B cell (primary cell): Measurements from ENCODE around the gene DNAAF1. TPM values are rescaled to one million over a fixed set of nuclear protein-coding genes. Genes with fewer than 3 reads are reported as not detected.

Source experiments
- ATAC-seq: fragments of 200-7000 bp; cut with Tn5 transposase; one replicate; pipeline ENCODE4 v1.10.0; 2021; ENCODE audit warnings: low read depth, mild to moderate bottlenecking, moderate number of reproducible peaks, moderate library complexity
- CTCF ChIA-PET: fragments of 350-600 bp; sonication (Branson Sonifier 250); formaldehyde crosslinking; loops from one replicate; lab custom pipeline; 2021; ENCODE audit warnings: antibody characterized with exemption, inconsistent platforms; lab: Charles Lee
- POLR2A ChIA-PET: fragments of 350-600 bp; sonication (Branson Sonifier 250); formaldehyde crosslinking; loops from one replicate; lab custom pipeline; 2021; ENCODE audit warnings: antibody characterized with exemption; lab: Charles Lee
- DNase-seq: peaks from one replicate; pipeline ENCODE4 v3.0.0; 2013
- H2AFZ ChIP-seq: 2 replicates; pipeline ENCODE4 v1.6.1; 2012; ENCODE audit warnings: mild to moderate bottlenecking, low read depth, low read length; ENCODE audit not compliant: insufficient read depth, poor library complexity, severe bottlenecking
- H3K27ac ChIP-seq, 2 donors: 1 replicate in 1 of 2; 2 replicates in 1 of 2; pipeline ENCODE4 v1.5.1; 2012 to 2013; ENCODE audit warnings: low read length in 2 of 2, mild to moderate bottlenecking in 2 of 2, moderate library complexity in 1 of 2
- H3K27me3 ChIP-seq, 4 experiments: fragments of 200-600 bp in 1 of 4; sonication (generic) in 1 of 4; replicated peaks in 1 of 4; 1 replicate in 2 of 4; 2 replicates in 2 of 4; pipeline versions ENCODE4 v1.6.1 to v1.7.0; 2013 to 2016; ENCODE audit warnings: low read length in 3 of 4, mild to moderate bottlenecking in 2 of 4, mixed read lengths in 1 of 4, moderate library complexity in 1 of 4; ENCODE audit not compliant: insufficient read depth in 4 of 4, control insufficient read depth in 3 of 4; ENCODE audit errors: control extremely low read depth in 1 of 4
- H3K36me3 ChIP-seq, 2 experiments: replicated peaks in 1 of 2; 1 replicate in 1 of 2; 2 replicates in 1 of 2; pipeline versions ENCODE4 v1.6.1 to v1.7.1; 2013; ENCODE audit warnings: low read length in 1 of 2; ENCODE audit not compliant: insufficient read depth in 2 of 2, control insufficient read depth in 1 of 2; ENCODE audit errors: control extremely low read depth in 1 of 2, extremely low read depth in 1 of 2
- H3K4me1 ChIP-seq, 2 donors: fragments of 200-600 bp in 1 of 2; sonication (generic) in 1 of 2; 1 replicate in 1 of 2; 2 replicates in 1 of 2; pipeline versions ENCODE4 v1.5.1 to v1.6.1; 2013 to 2017; ENCODE audit warnings: low read length in 2 of 2; ENCODE audit not compliant: control insufficient read depth in 2 of 2, insufficient read depth in 2 of 2
- H3K4me2 ChIP-seq: replicated peaks from 2 replicates; pipeline ENCODE3; 2012; ENCODE audit warnings: mild to moderate bottlenecking, low read depth, low read length; ENCODE audit not compliant: poor library complexity, severe bottlenecking
- H3K4me3 ChIP-seq, 5 experiments: fragments of 200-600 bp in 1 of 5; sonication (generic) in 1 of 5; 1 replicate in 3 of 5; 2 replicates in 2 of 5; pipeline versions ENCODE4 v1.5.1 to v1.7.0; 2011 to 2016; ENCODE audit warnings: low read length in 4 of 5, mild to moderate bottlenecking in 4 of 5, low read depth in 2 of 5, control low read depth in 1 of 5, moderate library complexity in 1 of 5; ENCODE audit not compliant: insufficient read depth in 1 of 5; ENCODE audit errors: control extremely low read depth in 1 of 5, extremely low read depth in 1 of 5
- H3K79me2 ChIP-seq: fragments of 200-600 bp; sonication (generic); one replicate; pipeline ENCODE4 v1.6.0; 2016; ENCODE audit warnings: low read length; ENCODE audit not compliant: control insufficient read depth, insufficient read depth
- H3K9ac ChIP-seq: fragments of 200-600 bp; sonication (generic); 2 replicates; pipeline ENCODE4 v1.6.1; 2017; ENCODE audit warnings: mild to moderate bottlenecking, low read length, moderate library complexity
- H3K9me3 ChIP-seq, 3 donors: one replicate each; pipeline versions ENCODE4 v1.6.1 to v1.7.1; 2013; ENCODE audit warnings: low read length in 2 of 3; ENCODE audit not compliant: control insufficient read depth in 2 of 3, insufficient read depth in 1 of 3; ENCODE audit errors: control extremely low read depth in 1 of 3
- H4K20me1 ChIP-seq: 2 replicates; pipeline ENCODE4 v1.6.0; 2012; ENCODE audit warnings: mild to moderate bottlenecking, low read length; ENCODE audit not compliant: insufficient read depth, control insufficient read depth, poor library complexity, severe bottlenecking
- H3K27ac Mint-ChIP-seq: one replicate; pipeline ENCODE4 v1.8.0; 2021; ENCODE audit warnings: mixed read lengths
- H3K27me3 Mint-ChIP-seq: one replicate; pipeline ENCODE4 v1.8.0; 2021; ENCODE audit warnings: mixed read lengths
- H3K4me1 Mint-ChIP-seq: one replicate; pipeline ENCODE4 v1.8.0; 2021; ENCODE audit warnings: mixed read lengths
- H3K4me3 Mint-ChIP-seq: one replicate; pipeline ENCODE4 v1.8.0; 2021; ENCODE audit warnings: mixed read lengths
- H3K9me3 Mint-ChIP-seq: one replicate; pipeline ENCODE4 v1.8.0; 2022; ENCODE audit warnings: mixed read lengths; ENCODE audit not compliant: insufficient read depth
- EZH2 ChIP-seq: IDR thresholded peaks from 2 replicates; pipeline ENCODE4 v1.6.1; 2012; ENCODE audit warnings: borderline replicate concordance, low read depth, mild to moderate bottlenecking, moderate library complexity, low read length; ENCODE audit not compliant: insufficient read depth, poor library complexity, severe bottlenecking
- WGBS: methylation state at CpG from one replicate; pipeline ENCODE4 v1.1.5; 2013; ENCODE audit warnings: missing lambda C conversion rate; ENCODE audit not compliant: insufficient coverage; 5-methylcytosine and 5-hydroxymethylcytosine counted together
- intact Hi-C: fragments of 100-400 bp; cut with micrococcal nuclease; formaldehyde crosslinking; loops from one replicate; pipeline ENCODE4 v1.10.0; 2022
- polyA plus RNA-seq: library from polyadenylated mRNA; depleted of rRNA; stranded (reverse); fragments of >200 nt; gene quantifications from 2 replicates; pipeline ENCODE4 v1.2.3, GENCODE V29; 2012
- total RNA-seq, 2 donors: library from RNA; stranded (reverse); fragments of 120-200 nt in 1 of 2; gene quantifications; 1 replicate in 1 of 2; 2 replicates in 1 of 2; pipeline versions ENCODE4 v1.2.3 to v1.2.4, GENCODE V29; 2013 to 2022
- TF ChIP-seq, protein P1 (sequence below): fragments of 200-600 bp; IDR thresholded peaks from one replicate; pipeline ENCODE4 v1.8.0; 2022; ENCODE audit warnings: antibody characterized with exemption, mild to moderate bottlenecking

Gene DNAAF1
- total and polyA plus RNA-seq, 2 donors (not counting 1 experiment from before 2014, with no cell fraction given): 0.24 to 0.30 TPM

DNA sequence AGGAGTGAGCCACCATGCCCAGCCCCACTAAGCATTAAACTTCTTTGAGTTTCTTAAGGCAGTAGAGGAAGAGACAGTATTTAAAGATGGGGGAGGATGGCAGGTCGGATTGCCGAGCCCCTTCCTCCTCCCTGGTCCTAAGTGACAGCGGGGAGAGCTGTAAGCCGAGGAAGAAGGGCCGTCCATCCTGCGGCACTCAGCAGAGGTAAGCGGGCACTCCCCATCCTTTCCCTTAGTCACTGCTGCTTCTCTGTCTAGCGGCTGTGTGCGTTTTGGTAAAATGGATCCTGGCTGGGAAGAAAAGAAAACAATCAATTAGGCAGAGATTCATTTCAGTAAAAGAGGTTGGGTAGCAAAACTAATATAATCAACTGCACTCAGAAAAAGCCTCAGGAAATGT lies 13.9 kb downstream of the DNAAF1 start:
- no peaks in the 10 kb centered on the region for H3K36me3 ChIP-seq
- H3K4me1 ChIP-seq: no peaks in the 10 kb centered on the region
- no peaks in the 10 kb centered on the region for H3K79me2 ChIP-seq
- no peak overlapping the region for H3K27ac ChIP-seq
- ATAC-seq: no peak
- peaks cover 0 to 2% (median 0%) of the 10 kb centered on the region in 4 experiments for H3K27me3 ChIP-seq
- no peaks in the 10 kb centered on the region for H3K9me3 ChIP-seq
- peaks cover 49% of the 10 kb centered on the region for H3K27me3 Mint-ChIP-seq
- no peak overlapping the region for H3K4me3 ChIP-seq
- no peak overlapping the region for H2AFZ ChIP-seq
- WGBS: 30% methylated on average over 2 of the region's 9 CpGs
- H3K4me2 ChIP-seq: no peak overlapping the region
- H3K4me3 Mint-ChIP-seq: no peak overlapping the region
- intact Hi-C loops: no loop called here
- no peaks in the 10 kb centered on the region for H3K9me3 Mint-ChIP-seq
- no peak overlapping the region for H3K27ac Mint-ChIP-seq
- no peak for DNase-seq
- POLR2A ChIA-PET: no interaction called here
- H4K20me1 ChIP-seq: no peaks in the 10 kb centered on the region
- no peaks in the 10 kb centered on the region for H3K4me1 Mint-ChIP-seq
- CTCF ChIA-PET: no interaction called here
- TF ChIP-seq, protein P1, sequence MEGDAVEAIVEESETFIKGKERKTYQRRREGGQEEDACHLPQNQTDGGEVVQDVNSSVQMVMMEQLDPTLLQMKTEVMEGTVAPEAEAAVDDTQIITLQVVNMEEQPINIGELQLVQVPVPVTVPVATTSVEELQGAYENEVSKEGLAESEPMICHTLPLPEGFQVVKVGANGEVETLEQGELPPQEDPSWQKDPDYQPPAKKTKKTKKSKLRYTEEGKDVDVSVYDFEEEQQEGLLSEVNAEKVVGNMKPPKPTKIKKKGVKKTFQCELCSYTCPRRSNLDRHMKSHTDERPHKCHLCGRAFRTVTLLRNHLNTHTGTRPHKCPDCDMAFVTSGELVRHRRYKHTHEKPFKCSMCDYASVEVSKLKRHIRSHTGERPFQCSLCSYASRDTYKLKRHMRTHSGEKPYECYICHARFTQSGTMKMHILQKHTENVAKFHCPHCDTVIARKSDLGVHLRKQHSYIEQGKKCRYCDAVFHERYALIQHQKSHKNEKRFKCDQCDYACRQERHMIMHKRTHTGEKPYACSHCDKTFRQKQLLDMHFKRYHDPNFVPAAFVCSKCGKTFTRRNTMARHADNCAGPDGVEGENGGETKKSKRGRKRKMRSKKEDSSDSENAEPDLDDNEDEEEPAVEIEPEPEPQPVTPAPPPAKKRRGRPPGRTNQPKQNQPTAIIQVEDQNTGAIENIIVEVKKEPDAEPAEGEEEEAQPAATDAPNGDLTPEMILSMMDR: no peak
- TF ChIP-seq EZH2: no peak
- no peak overlapping the region for H3K9ac ChIP-seq

DNA sequence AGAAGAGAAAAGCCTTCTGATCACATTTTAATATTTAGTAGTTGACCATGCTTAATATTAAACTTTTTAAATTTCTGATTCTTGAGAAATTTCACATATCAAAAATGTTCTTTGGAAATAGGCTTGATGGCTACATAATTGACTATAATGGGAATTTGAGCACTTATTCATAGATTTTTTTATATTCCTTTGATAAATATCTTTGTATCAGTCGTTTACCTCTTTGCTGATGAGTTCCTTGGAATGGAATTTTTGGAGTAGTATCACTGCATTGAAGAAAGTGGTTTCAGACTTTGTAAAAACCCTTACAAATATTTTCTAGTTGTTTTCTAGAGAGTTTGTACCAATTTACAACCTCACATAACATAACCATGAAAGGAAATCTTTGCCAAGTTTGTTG lies 14.7 kb downstream of the DNAAF1 start:
- peaks cover 52% of the 10 kb centered on the region for H3K27me3 Mint-ChIP-seq

More for the DNA sequence above, 14.7 kb downstream of the DNAAF1 start:
- Histone ChIP-seq H3K9ac (no peak overlapping the region), H3K4me3 (no peak overlapping the region), H4K20me1 (no peaks in the 10 kb centered on the region), H3K9me3 (no peaks in the 10 kb centered on the region), H3K27ac (no peak overlapping the region), H3K4me1 (no peaks in the 10 kb centered on the region), H3K79me2 (no peaks in the 10 kb centered on the region), H3K36me3 (no peaks in the 10 kb centered on the region), H3K27me3 (peaks cover 0 to 2% (median 0%) of the 10 kb centered on the region in 4 experiments), H2AFZ (no peak overlapping the region), H3K4me2 (no peak overlapping the region)
- no peaks in the 10 kb centered on the region for H3K4me1 Mint-ChIP-seq
- POLR2A ChIA-PET: interaction anchor here (0.9 kb wide), 1 partner anchor 43 kb away, joined by 3 read pairs; the partner anchor contains the start of gene MBTPS1
- WGBS: no CpG with 5 or more reads among the region's 1 CpG
- CTCF ChIA-PET: no interaction called here
- DNase-seq (no peak), ATAC-seq (no peak)
- H3K4me3 Mint-ChIP-seq: no peak overlapping the region
- H3K9me3 Mint-ChIP-seq: no peaks in the 10 kb centered on the region
- no peak overlapping the region for H3K27ac Mint-ChIP-seq
- TF ChIP-seq, protein P1: no peak
- no peak for TF ChIP-seq EZH2
- intact Hi-C loops: no loop called here
